GM12891 (cell line): ENCODE measurements around the gene RNF145.

Experiments used
- POLR2A ChIP-seq: IDR thresholded peaks from 2 replicates; pipeline ENCODE4 v1.6.1; 2011; ENCODE audit warnings: low read depth, low read length, control low read depth
- POLR2AphosphoS5 ChIP-seq: IDR thresholded peaks from 2 replicates; pipeline ENCODE4 v1.6.1; 2011; ENCODE audit warnings: low read depth, low read length, control low read depth
- SPI1 ChIP-seq: IDR thresholded peaks from 2 replicates; pipeline ENCODE4 v1.6.1; 2011; ENCODE audit warnings: low read depth, low read length, control low read depth
- TAF1 ChIP-seq: IDR thresholded peaks from 2 replicates; pipeline ENCODE4 v1.6.1; 2011; ENCODE audit warnings: low read depth, low read length, control low read depth

- TF ChIP-seq POLR2AphosphoS5 (no peak), POLR2A (no peak), TAF1 (no peak), SPI1 (no peak)
These were observed 34.0 kb upstream of the RNF145 start for GRCh38 chr5:159243385-159243784.
